NCI-H2107 treated with DMSO at 0.1 percent for 48 hours (cell line): Measurements from ENCODE around the gene RCOR1.
"Not testable (repeated sequence)": the region's sequence is repeated elsewhere in the genome, so short reads cannot be mapped to it uniquely, and the experiment has no call there.

Source experiments
- DNase-seq: peaks from one replicate; lab custom pipeline; 2025; ENCODE audit not compliant: unreplicated experiment; lab: John Stamatoyannopoulos, UW

RCOR1 gene

DNA sequence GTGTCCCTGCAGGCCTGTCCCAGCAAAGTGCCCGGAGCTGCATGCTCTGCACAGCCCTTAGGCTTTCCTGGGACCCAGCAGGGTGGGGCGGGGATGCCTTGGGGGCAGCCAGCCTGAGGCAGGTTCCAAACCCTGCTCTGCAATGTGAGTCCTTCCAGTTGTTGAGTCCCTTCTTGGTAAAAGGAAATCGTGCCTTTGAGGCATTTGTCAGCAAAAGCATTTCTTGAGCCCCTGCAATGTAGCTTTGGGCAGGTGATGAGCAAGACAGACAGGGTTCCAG is 146.7 kb downstream of the RCOR1 start:
- DNase-seq, result no peak

DNA sequence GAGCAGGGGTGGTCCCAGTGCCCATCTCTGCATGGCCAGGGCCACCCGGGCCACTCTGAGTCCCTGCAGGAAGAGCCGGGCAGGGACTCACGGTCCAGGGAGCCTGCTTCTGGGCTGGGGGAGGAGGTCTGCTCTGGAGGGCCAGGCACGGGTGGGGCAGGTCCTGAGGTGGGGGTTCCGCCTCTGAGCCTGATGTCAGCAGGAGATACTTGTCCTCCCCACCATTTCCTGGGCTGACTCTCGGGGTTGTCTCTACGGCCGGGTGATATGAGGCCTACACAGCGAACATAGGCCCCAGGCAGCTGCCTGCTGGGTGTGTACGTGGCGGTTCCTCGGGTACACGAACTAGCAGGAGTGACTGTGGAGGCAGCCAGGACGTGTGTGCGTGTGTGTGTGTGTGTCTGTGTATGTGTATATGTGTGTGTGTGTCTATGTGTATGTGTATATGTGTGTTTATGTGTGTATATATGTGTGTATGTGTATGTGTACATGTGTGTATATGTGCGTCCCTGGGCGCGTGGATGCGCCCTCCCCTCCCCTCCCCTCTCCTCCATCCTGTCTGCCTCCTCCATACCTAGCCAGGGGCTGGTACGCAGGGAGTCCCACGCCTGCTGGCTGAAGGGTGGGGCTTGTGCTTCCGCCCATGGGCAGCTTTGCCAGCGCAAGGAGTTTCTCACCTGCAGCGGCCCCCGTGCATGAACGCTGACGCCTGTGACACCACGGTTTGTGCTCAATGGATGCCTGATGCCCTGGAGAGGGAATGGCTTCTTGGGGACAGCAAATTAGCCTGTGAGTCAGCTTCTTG is 154.4 kb downstream of the RCOR1 start:
- no peak for DNase-seq

DNA sequence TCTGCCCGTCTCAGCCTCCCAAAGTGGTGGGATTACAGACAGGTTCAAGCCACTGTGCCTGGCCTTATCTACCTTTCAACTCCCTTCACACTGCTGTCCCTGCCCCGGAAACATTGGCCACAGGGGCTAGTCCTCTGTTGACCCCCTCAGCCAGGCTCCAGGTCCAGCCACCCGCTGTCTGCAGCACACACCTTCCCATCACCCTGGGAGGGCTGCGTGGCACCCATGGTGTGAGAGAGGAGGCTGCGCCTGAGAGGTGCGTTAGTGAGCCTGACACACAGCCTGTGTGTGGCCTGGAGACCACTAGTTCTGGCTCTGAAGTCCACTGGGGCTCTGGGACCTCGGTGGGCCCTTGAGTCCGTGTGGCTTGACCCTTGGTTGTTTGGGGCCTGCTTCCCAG is 156.4 kb downstream of the RCOR1 start:
- DNase-seq, result no peak

DNA sequence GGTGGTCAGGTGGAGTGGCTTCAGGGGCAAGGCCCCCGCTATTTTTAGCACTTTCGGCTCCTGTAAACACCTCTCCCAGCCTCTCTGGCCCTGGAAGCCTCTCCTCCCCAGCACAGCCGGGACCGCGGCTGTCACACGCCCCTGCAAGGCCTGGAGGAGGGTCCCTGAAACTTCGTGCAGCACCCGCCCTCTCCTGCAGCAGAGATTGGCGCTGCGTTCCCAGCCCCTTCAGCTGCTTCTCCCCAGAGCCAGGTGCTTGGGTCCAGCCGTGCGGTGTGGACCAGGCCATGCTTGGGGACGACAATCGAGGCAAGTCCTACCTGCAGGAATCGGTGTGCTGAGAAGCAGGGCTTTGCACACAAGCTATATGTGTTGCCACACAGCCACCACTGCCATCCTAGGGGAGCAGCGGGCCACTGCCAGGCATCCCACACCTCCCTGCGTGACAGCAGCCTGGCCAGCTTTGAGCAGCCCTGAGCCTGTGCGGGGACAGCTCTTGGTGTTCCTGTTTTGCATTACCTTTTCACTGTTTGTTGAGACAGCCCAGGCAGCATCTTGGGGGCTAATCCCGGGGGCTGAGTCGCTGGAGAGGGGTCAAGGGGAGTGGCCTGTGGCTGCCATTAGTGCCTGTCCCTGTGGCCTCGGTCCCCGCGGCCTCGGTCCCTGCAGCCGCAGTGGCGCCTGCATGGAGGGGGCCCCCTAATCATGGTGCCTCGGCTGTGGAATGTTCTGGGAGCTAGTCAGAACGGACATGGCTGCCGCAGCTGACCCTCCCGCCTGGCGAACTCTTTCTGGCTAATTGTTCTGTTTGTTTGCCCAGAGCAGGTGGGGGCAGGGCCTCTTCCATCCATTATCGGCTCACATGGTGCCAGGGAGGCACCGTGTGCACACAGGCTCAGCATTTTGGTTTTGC is 157.2 kb downstream of the RCOR1 start:
- peak; percentile 16 for DNase-seq

DNA sequence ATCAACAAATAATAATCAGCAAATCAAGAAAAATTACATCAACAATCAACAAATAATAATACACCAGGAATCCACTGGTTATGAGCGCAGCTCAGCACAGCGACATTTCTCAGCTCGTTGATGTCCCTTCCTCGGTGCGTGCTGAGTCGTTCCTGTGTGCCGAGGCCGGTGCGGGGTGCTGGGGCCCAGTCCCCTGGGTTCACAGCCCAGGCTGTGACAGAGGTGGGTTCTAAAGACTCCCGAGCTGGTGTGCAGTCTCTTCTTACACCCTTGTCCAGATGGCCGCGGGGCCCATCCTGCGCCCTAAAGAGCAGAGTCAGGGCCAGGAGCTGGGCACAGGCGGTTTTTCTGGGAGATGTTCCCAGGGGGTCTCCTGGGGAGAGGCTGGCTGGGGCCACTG is 157.9 kb downstream of the RCOR1 start:
- DNase-seq, result no peak

DNA sequence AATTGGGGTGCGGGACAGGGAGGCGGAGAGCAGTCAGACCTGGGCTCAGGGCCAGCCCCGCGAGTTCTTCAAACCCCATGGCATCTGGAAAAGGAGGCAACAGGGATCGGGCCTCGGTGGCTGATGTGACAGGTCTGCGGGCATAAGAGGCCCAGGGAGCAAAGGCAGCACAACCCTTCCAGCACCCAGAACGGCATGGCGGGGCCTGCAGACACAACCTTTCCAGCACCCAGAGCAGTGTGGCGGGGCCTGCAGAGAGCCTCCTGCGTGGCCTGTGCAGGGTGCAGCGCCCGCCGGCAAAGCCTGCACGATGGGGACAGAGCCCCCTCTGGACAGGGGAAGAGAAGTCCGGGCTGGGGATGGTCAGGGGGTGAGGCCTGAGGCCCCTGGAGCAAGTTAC is 158.6 kb downstream of the RCOR1 start:
- DNase-seq, result no peak

DNA sequence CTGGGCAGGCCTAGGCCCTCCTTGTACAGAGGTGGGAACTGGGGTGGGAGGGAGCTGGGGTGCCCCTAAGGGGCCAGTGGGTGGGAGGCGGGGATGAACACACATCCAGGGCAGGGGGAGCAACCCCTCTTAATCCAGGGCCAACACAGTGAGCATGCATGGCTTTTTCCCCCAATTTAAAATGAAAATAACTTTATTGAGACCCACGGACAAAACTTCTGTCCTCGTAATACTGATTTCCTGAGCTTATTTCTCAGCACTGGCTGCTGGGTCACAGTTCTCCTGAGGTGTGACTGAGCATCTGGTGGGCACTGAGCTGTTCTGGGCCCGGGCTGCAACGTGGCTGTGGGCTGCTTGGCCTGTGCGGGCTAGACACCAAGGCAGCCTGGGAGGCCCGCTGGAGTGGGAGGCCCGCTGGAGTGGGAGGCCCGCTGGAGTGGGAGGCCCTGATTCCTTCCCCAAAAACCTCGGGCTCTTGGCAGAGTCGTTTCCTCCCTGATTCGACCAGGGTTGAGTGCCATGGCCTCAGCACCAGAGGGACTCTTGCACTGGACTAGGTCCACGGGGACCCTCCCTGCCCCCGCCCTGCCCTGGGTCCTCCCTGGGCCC is 159.9 kb downstream of the RCOR1 start:
- DNase-seq, result no peak

DNA sequence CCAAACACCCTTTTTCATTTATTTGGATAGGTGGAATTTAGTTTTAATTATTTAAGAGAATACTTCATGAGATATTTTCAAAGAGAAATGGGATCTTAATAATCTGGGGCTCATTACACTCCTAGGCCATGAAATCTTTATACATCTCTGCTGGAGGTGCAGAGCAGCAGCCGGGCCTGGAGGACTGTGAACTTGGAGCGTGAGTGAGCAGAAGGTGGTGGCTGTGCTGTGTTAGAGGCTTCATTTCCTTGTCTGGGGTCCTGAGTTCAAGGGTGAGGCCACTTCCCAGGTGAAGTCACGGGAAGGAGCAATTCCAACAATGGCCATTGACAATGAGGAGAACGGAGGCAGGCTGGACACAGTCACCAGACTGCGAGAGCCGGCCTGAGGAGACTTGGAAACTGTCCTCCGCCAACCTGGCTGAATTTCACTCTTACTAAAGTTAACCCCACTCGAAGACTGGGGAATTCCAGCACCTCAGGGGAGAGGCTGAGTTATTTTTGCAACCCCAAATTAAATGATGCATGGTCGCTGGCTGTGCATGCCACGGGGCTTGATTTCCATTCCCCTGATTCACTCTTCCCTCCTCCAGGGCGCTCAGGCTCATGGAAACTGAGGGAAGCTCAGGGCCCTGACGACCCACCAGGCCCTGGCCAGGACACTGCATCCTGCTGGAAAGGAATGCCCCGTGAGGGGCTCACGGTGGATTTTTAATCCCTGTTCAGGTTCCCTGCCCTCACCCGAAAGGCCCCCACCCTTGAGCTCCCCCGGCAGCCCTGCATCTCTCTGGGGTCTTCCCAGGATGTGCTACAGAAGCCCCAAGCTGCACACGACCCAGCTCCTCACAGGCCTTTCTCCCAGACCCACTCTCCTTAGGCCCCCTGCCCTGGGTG is 162.2 kb downstream of the RCOR1 start:
- DNase-seq, result no peak

DNA sequence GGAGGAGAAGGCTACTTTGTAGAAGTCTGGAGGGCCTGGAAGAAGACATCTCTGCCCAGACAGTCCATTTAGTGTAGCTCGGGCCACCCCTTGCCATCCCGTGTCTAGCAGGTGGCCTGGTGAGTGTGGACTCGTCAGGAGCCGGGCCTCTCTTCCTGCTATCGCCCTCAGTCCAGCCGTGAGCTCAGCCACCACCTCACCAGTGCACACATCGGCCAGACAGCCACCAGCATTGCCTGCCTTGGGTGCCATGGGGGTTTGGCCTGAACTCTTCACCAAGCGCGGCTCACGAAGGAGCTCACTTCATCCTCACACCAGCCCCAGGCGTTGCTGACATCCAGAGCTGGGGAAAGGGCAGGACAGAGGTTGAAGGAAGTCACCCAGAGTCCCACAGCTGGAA is 165.2 kb downstream of the RCOR1 start:
- DNase-seq, result no peak

DNA sequence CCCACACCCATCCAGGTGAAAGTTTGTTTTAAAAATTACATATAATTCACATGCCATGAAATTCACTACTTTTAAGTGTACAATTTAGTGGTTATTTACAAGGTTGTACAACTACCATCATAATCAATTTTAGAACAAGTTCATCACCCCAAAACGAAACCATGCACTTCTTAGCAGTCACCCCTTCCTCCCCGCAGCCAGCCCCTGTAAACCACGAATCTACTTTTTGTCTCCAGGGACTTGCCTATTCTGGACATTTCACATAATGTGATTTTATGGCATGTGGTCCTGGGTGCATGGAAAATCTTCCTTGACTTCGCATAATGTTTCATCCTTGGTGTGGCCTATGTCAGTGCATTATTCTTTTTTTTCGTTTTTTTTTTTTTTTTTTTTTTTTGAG is 165.6 kb downstream of the RCOR1 start:
- DNase-seq, result no peak

DNA sequence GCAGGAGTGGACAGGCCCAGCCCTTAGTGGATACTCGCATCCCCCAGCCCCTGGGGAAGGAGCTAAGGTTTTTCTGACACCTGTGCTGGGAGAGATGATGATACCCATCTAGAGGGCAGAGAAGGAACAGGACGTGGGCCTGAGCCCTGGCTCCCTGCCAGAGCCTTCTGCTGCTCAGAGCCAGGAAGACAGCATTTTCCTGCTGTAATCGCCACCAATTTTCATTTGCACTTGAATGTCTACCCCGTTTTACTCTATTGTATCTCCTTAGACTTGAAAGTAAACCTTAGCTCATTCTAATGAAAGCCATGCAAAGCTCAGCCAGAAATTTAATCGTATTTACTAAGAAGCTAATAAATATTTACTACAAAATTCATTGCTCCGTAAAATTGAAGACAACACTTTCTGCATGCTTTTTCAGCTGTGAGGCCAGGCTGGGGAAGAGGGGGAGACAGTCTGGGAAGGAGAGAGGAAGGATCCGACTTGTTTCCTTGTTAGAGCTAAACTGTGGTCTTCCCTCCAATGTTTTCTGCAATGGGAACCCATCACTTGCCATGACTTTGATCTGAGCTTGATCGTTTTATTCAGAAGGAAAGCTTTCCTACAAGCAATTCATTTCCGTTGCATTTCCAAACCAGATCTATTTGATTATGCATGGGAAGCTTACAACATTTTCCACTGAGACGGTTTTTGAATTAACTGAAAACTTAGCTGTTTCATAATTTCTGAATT is 167.2 kb downstream of the RCOR1 start:
- DNase-seq, result no peak

DNA sequence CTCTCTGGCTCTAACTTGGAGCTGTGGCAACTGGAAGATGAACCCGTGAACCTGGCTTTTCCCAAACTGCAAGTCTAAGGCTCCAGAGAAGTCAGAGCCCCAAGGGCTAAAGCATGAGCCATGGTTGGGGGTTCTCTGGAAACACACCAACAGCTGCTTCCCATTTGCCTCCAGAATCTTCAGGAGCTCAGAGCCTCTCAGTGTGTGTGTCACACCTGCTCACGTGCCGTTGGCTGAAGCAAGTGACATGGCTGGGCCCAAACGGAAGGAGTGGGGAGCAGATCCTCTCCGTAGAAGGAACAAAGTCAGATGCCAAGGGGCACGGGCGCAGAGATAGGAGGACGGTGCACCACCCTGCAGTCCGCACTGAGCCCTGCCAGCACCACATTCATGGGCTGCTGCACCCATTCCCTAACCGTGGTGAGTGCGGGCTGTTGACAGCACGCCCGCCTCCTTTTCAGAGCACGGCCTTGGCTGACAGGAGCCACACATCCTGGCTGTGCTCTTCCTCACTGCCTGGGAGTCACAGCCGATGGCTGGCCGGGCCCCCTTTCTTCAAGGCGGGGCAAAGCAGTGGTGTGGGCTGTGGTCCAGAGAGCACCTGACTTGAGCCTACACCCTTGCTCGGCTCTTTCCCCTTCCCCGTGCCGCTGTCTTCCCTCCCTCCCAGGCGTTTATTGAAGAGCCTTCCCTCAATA is 168.2 kb downstream of the RCOR1 start:
- DNase-seq, result no peak

DNA sequence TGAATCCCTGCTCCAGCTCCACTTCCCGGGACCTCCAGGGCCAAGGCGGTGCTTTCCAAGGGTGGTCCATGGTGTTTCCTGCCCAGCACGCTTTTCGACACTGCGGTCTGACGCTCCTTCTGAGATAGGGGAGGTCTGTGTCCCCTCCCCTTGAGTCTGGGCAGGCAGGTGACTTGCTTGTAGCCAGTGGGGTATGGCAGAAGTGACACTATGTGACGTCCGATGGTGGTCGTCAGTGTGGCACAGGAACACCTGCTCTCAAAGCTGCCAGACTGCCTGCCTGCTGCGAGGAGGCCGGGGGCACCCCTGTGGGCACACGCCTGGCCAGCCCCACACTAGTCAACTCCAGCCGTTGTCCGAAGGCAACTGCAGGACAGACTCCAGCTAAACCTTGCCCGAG is 168.8 kb downstream of the RCOR1 start:
- no peak for DNase-seq

DNA sequence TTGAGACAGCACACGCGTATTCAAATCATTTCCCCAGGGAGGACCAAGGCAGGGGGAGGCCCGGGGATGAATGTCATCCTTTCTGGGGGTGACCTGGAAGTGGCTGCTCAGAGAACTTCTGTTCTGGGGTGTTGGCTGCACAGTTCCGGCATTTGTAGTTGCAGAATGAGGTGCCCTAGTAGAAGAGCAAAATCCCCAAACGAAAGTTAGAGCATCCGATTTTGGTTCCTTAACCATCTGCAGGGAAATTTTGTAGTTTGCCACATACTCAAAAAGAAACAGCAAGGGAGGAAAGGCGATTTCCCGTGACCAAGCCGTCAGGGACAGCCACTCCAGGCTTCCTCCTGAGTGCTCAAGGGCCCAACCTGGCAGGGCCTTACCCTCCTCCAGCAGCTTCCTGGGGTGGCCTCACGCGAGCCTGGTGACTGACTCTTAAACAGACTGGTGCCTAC is 171.8 kb downstream of the RCOR1 start:
- DNase-seq, result no peak

DNA sequence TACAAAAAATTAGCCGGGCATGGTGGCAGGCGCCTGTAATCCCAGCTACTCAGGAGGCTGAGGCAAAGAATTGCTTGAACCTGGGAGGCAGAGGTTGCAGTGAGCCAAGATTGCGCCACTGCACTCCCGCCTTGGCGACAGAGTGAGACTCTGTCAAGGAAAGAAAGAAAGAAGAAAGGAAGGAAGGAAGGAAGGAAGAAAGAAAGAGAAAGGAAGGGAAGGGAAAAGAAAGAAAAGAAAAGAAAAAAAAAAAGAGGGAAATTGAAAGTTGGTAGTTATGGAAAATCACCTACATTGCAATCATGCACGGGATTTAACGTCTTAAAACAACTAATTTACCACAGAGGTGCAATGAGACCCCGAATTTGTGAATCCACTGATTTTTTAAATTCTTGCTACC is 173.3 kb downstream of the RCOR1 start:
- not testable (repeated sequence) for DNase-seq

DNA sequence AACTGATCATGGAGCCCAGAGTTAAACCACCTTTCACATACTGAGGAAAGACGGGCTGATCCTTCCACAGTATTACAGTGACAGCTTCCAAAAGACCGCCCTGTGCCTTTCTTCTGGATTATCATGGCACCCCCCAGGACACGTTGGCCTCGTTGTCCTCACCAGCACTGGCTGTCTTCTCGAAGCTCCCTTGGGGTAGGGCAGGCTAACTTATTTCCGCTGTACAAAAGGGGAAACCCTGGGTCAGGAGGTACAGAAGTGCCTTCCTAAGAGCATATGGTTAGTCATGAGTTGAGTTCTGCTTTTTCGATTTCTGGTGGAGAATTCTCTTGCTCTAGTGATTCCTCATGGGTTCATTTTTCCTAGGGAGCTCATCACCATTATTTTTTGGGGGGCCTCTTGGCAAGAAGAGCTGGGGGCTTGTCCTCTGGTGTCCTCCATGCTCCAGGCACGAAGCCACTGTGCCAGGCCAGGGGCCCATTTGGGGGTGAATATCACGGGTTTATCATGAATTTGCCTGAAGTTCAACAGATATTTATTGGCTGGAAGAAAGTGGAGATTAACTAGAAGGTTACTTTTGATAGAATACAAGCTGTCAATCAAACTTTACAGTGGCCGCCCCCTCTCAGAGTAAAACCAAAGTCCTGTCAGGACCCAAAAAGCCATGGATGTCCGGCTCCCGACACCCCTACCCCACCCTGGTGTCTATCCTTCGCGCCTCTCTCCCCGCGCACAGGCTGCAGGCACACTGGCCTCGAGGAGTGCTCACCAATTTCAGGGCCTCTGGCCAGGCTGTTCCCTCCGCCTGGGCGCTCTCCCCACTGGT is 176.0 kb downstream of the RCOR1 start:
- DNase-seq, result no peak

DNA sequence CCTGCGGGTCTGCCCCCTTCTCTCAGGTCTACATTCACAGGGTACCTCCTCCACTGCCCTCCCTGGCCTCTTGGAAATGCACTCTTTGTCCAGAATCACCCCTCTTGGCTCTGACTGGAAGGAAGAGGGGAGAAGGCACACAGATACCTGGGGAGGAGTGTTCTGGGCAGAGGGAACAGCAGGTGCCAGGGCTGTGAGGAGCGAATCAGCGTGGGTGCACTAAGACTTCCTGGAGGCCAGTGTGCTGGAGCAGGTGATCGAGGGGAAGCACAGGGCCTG is 176.5 kb downstream of the RCOR1 start:
- no peak for DNase-seq

DNA sequence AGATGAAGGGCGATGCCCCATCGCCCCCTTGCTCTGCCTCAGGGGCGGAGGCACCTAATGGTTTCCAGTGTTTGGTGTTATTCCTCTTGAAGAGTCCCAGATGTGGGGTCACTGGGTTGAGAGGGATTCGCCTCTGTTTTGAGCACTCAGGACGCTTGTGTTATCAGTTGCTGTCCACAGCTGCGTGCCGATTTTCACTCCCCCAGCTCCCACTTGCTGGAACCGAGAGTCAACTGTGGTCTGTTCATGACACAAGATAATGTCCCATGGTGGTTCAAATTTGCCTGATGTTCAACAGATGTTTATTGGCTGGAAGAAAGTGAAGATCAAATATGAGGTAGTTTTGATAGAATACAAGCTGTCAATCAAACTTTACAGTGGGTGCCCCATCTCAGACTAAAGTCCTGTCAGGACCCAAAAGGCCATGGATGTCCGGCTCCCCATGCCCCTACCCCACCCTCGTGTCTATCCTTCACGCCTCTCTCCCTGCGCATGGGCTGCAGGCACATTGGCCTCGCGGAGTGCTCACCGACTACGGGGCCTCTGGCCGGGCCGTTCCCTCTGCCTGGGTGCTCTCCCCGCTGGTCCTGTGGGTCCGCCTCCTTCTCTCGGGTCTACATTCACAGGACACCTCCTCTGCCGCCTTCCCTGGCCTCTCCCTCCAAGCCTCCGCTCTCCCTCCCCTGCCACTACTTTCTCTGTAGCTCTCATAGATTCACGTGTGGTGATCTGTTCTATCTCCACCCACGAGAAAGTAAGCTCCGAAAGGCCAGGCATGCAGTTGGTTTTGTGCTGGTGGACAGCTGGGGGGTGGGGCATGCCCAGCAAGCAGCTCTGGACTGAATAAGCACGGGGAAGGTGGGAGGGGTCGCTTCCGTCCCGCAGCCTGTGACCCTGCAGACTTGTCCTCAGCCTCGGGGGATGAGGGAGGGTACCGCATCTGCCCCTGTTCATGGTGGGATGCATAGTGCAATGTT is 178.0 kb downstream of the RCOR1 start:
- no peak for DNase-seq
